Naive B cell (primary cell): ENCODE data around the gene PAX2. TPM values are rescaled to one million over a fixed set of nuclear protein-coding genes. Genes with fewer than 3 reads are reported as not detected.
A peak's percentile ranks its signal among the peaks of the same experiment; 100 is the strongest.

Source experiments
- ATAC-seq, 2 donors: fragments of 150-1000 bp; cut with Tn5 transposase; 2 replicates each; pipeline ENCODE4 v1.10.0; 2021; ENCODE audit warnings: low read depth in 2 of 2, mild to moderate bottlenecking in 2 of 2, moderate library complexity in 2 of 2
- DNase-seq: peaks from one replicate; pipeline ENCODE4 v3.0.0; 2022
- H3K27ac Mint-ChIP-seq, 6 donors: one replicate each; pipeline ENCODE4 v1.8.0; 2020 to 2022; ENCODE audit warnings: mild to moderate bottlenecking in 6 of 6, mixed read lengths in 6 of 6, moderate library complexity in 5 of 6, inconsistent platforms in 2 of 6
- H3K27me3 Mint-ChIP-seq, 3 donors: one replicate each; pipeline ENCODE4 v1.8.0; 2021 to 2022; ENCODE audit warnings: mixed read lengths in 3 of 3, mild to moderate bottlenecking in 1 of 3
- H3K36me3 Mint-ChIP-seq, 2 donors: one replicate each; pipeline ENCODE4 v1.8.0; 2020 to 2022; ENCODE audit warnings: mixed read lengths in 2 of 2, inconsistent platforms in 1 of 2, mild to moderate bottlenecking in 1 of 2
- H3K4me1 Mint-ChIP-seq, 3 donors: one replicate each; pipeline ENCODE4 v1.8.0; 2020 to 2022; ENCODE audit warnings: mixed read lengths in 3 of 3, inconsistent platforms in 1 of 3, mild to moderate bottlenecking in 1 of 3, moderate library complexity in 1 of 3
- H3K4me3 Mint-ChIP-seq, 8 donors: one replicate each; pipeline ENCODE4 v1.8.0; 2020 to 2022; ENCODE audit warnings: mild to moderate bottlenecking in 8 of 8, mixed read lengths in 8 of 8, moderate library complexity in 8 of 8, inconsistent platforms in 2 of 8
- H3K9me3 Mint-ChIP-seq, 7 donors: one replicate each; pipeline ENCODE4 v1.8.0; 2020 to 2022; ENCODE audit warnings: mixed read lengths in 7 of 7, mild to moderate bottlenecking in 5 of 7, inconsistent platforms in 2 of 7, moderate library complexity in 1 of 7
- polyA plus RNA-seq, 6 donors: library from polyadenylated mRNA; unstranded; fragments of 300-500 nt; fragmentation: Illumina TruSeq; gene quantifications; one replicate each; pipeline ENCODE4 v1.2.3, GENCODE V29; 2021; ENCODE audit warnings: low read depth in 6 of 6

PAX2 gene
- polyA plus RNA-seq, 6 donors from 2014 or later, result not detected

DNA sequence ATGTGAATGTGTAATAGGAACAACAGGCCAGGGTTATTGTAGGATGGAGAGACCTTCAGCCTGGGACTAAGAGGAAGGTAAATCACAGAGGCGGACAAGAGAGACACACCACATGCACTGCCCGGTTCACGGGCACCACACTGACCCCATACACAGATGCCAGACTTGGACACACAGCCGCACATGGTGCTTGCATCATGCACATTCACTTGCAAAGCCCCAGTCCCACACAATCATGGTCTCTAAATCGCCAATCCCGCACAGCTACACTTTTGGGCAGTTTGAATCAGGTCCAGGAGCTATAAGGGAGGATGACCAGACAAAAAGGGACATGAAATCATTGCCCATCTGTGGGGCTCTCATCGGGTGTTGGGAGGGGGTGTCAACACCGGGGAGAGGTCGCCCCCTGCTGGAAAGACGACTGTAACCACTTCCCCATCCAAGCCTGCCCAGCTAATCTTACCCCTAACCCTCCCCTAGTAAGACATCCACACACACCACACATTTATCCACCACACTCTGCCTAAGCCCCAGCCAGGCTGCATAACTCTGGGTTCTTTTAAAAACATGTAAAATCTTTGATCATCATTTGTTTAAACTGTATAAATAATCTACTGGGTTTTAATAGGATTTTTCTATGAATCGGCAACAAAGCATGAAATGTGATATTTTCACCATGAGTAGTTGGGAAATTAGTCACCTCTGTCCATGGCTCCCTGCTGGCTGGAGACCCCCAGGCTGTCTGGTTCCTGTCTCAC lies 126.8 kb downstream of the PAX2 start:
- ATAC-seq, result peak; percentile 74 to 75
- no peak overlapping the region for H3K27ac Mint-ChIP-seq
- peaks cover 20 to 45% (median 31%) of the 10 kb centered on the region in 3 donors for H3K27me3 Mint-ChIP-seq
- H3K4me1 Mint-ChIP-seq, result peaks cover 0 to 1% (median under 1%) of the 10 kb centered on the region in 3 donors
- H3K9me3 Mint-ChIP-seq, result peaks cover 0 to 2% (median 0%) of the 10 kb centered on the region in 7 donors
- DNase-seq, result peak; percentile 47
- no peak overlapping the region for H3K4me3 Mint-ChIP-seq
- H3K36me3 Mint-ChIP-seq, result no peaks in the 10 kb centered on the region

DNA sequence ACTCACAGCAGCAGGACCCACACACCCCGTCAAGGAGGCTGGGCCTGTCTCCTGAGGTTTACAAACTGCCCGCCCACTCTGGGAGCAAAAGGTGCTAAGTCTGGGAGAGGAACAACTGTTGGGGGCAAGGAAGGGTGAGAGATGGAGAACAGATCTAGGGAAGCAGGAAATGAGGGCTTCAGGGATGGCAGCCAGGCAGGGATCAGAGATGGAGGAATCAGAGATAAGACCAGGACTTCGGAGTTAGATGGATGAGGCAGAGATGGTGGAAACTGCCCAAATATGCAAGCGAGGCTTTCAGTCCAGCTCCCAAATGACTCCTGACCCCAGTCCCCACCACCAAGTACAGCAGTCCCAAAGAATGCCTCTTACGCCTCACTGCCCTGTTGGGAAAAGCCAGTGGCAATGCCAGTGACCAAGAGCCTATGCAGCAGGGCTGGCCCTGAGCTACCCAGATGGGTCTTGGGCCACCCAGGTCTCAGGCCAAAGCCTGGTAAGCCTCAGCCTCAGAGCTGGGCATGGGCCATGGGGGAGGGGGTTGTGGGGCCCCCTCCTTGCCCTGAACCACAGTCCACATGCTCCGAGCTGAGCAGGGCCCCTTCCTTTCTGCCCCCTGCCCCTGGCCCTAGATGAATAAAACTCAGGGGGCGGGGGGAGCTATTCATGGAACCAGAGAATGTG lies 127.9 kb downstream of the PAX2 start:
- DNase-seq (no peak), ATAC-seq (no peak)
- Mint-ChIP-seq H3K36me3 (no peaks in the 10 kb centered on the region), H3K9me3 (peaks cover 0 to 2% (median 0%) of the 10 kb centered on the region in 7 donors), H3K27me3 (peaks cover 25 to 53% (median 38%) of the 10 kb centered on the region in 3 donors), H3K4me1 (no peaks in the 10 kb centered on the region), H3K27ac (no peak overlapping the region), H3K4me3 (peak overlapping the region in 1 of 8 donors; percentile 33)

- H3K9me3 Mint-ChIP-seq, result peaks cover 0 to 2% (median 0%) of the 10 kb centered on the region in 7 donors
- no peaks in the 10 kb centered on the region for H3K36me3 Mint-ChIP-seq
- no peaks in the 10 kb centered on the region for H3K4me1 Mint-ChIP-seq
- ATAC-seq, result no peak
- no peak overlapping the region for H3K4me3 Mint-ChIP-seq
- peaks cover 25 to 59% (median 42%) of the 10 kb centered on the region in 3 donors for H3K27me3 Mint-ChIP-seq
- DNase-seq, result no peak
- H3K27ac Mint-ChIP-seq, result no peak overlapping the region
Measured at GRCh38 chr10:100873827-100874326, 128.5 kb downstream of the PAX2 start.

GRCh38 chr10:100874702-100875483 lies 129.5 kb downstream of the PAX2 start:
- ATAC-seq (no peak), DNase-seq (no peak)
- H3K9me3 Mint-ChIP-seq, result peaks cover 0 to 2% (median 0%) of the 10 kb centered on the region in 7 donors
- peaks cover 22 to 56% (median 42%) of the 10 kb centered on the region in 3 donors for H3K27me3 Mint-ChIP-seq
- H3K27ac Mint-ChIP-seq, result no peak overlapping the region
- no peaks in the 10 kb centered on the region for H3K4me1 Mint-ChIP-seq
- H3K36me3 Mint-ChIP-seq, result no peaks in the 10 kb centered on the region
- no peak overlapping the region for H3K4me3 Mint-ChIP-seq

GRCh38 chr10:100875484-100876166 lies 130.2 kb downstream of the PAX2 start:
- Mint-ChIP-seq H3K4me1 (no peaks in the 10 kb centered on the region), H3K36me3 (no peaks in the 10 kb centered on the region), H3K27me3 (peaks cover 22 to 59% (median 42%) of the 10 kb centered on the region in 3 donors), H3K9me3 (peaks cover 0 to 2% (median 0%) of the 10 kb centered on the region in 7 donors), H3K27ac (no peak overlapping the region), H3K4me3 (no peak overlapping the region)
- ATAC-seq (no peak), DNase-seq (no peak)

GRCh38 chr10:100876585-100877460 lies 131.4 kb downstream of the PAX2 start:
- ATAC-seq (no peak), DNase-seq (no peak)
- Mint-ChIP-seq H3K4me1 (no peaks in the 10 kb centered on the region), H3K9me3 (peaks cover 0 to 2% (median 0%) of the 10 kb centered on the region in 7 donors), H3K4me3 (no peak overlapping the region), H3K27ac (no peak overlapping the region), H3K36me3 (no peaks in the 10 kb centered on the region), H3K27me3 (peaks cover 21 to 66% (median 51%) of the 10 kb centered on the region in 3 donors)

- no peaks in the 10 kb centered on the region for H3K36me3 Mint-ChIP-seq
- H3K9me3 Mint-ChIP-seq, result peaks cover 0 to 2% (median 0%) of the 10 kb centered on the region in 7 donors
- H3K27me3 Mint-ChIP-seq, result peaks cover 15 to 69% (median 57%) of the 10 kb centered on the region in 3 donors
- H3K27ac Mint-ChIP-seq, result no peak overlapping the region
- no peak overlapping the region for H3K4me3 Mint-ChIP-seq
- H3K4me1 Mint-ChIP-seq, result no peaks in the 10 kb centered on the region
- no peak for DNase-seq
- ATAC-seq, result no peak
Measured at GRCh38 chr10:100877461-100877850, 132.1 kb downstream of the PAX2 start.

DNA sequence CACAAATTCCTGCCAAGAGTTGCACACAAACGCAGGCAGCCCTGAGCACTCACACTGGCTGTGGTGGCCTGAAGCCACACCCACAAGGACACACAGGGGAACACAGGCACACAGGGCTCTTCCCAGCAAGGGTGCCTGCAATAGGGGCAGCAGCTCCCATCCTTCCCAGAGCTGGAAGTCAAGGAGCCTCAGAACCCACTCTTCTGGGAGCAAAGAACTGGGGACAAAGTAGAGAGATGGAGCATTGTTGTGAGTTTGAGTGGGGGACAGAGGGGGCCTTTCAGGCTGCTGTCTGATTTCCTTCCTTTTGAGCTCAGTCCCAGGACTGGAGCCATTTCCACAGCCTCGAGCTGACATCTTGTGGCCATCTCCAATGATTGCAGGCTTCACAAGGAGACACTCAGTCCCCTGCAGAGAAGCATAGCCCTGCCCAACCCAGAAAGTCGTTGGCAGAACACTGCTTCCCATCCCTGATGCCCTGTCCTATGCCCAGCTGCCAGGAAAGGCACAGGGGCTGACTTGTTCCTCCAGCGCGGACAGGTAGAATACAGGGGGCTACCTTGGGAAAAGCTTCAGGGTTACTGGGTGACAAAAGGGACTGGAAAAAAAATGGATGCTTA lies 133.0 kb downstream of the PAX2 start:
- Mint-ChIP-seq H3K9me3 (peaks cover 0 to 2% (median 0%) of the 10 kb centered on the region in 7 donors), H3K27ac (no peak overlapping the region), H3K4me3 (no peak overlapping the region), H3K27me3 (peaks cover 15 to 66% (median 53%) of the 10 kb centered on the region in 3 donors), H3K4me1 (no peaks in the 10 kb centered on the region), H3K36me3 (no peaks in the 10 kb centered on the region)
- peak; percentile 48 to 64 for ATAC-seq
- peak; percentile 26 for DNase-seq

Other genes starting within 250 kb of the PAX2 start
- gene SEC31B, start 225.7 kb upstream of the PAX2 start, polyA plus RNA-seq, result 1 to 10 TPM in 2 of 6 donors, under 1 TPM in 3, not detected in 1; 0.55 to 1.6 (median 0.83) TPM
- gene NDUFB8, start 215.7 kb upstream of the PAX2 start, polyA plus RNA-seq, result 100 to 1,000 TPM; 403 to 762 (median 428) TPM
- gene HIF1AN, start 209.6 kb upstream of the PAX2 start, polyA plus RNA-seq, result 10 to 100 TPM; 23.2 to 36.1 (median 29.3) TPM
- 10 to 100 TPM in 3 of 6 donors, 1 to 10 TPM in 3; 5.8 to 17.0 (median 10.7) TPM for gene SLF2, start 167.4 kb downstream of the PAX2 start, polyA plus RNA-seq
- not detected for gene SEMA4G, start 223.9 kb downstream of the PAX2 start, polyA plus RNA-seq
- gene MRPL43, start 241.9 kb downstream of the PAX2 start, polyA plus RNA-seq, result 100 to 1,000 TPM in 4 of 6 donors, 10 to 100 TPM in 2; 74.4 to 125 (median 113) TPM
- gene TWNK, start 242.0 kb downstream of the PAX2 start, polyA plus RNA-seq, result 10 to 100 TPM in 2 of 6 donors, 1 to 10 TPM in 3, not detected in 1; 5.5 to 13.3 (median 8.1) TPM